Measurements from ENCODE around the gene CFAP77.
A peak's percentile ranks its signal among the peaks of the same experiment; 100 is the strongest.

The CFAP77 gene

DNA sequence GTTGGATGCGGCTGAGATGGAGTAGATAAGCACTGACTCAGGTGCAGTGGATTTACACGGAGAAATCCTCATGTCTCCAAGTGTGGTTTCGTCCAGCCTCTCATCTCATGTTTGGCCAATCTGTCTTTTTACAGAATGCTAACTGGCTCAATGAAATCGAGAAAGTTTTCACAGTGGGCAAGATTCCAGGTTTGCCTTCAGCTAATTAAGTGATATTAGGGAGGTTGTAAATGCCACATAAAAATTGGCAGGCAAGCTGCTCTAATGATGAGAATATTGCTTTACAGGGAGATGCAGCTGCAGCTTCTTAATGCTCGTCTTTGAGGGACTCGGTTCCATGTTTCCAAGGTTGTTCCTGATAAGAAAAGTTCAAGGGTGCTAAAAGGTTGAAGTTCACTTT lies 196.1 kb downstream of the CFAP77 start:
- DNase-seq (ENCODE audit: low read depth) = no peak
- no peak overlapping the region for H3K4me3 ChIP-seq (ENCODE audit: low read length)
- TF ChIP-seq, protein P1, sequence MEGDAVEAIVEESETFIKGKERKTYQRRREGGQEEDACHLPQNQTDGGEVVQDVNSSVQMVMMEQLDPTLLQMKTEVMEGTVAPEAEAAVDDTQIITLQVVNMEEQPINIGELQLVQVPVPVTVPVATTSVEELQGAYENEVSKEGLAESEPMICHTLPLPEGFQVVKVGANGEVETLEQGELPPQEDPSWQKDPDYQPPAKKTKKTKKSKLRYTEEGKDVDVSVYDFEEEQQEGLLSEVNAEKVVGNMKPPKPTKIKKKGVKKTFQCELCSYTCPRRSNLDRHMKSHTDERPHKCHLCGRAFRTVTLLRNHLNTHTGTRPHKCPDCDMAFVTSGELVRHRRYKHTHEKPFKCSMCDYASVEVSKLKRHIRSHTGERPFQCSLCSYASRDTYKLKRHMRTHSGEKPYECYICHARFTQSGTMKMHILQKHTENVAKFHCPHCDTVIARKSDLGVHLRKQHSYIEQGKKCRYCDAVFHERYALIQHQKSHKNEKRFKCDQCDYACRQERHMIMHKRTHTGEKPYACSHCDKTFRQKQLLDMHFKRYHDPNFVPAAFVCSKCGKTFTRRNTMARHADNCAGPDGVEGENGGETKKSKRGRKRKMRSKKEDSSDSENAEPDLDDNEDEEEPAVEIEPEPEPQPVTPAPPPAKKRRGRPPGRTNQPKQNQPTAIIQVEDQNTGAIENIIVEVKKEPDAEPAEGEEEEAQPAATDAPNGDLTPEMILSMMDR (conservative IDR thresholded peaks at IDR 0.05; ENCODE audit: low read length) = no peak

DNA sequence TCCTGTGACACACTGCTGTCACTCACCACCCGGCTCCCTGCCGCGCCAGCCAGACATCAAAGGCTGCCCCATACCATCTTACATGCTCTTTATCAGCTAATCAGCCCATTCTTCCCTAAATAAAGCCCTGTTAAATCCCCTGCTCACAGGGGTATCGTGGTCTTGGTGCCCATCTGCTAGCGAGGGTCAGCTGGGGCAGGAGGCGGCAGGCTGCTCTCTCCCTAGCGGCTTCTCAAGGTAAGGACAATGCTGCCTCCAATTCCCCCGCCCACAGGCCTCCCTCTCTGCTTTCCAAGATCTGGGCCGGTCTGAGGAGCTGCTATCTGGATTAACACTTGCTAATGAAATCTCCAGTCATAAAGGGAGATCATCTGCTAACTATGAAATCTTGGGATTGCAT lies 199.2 kb downstream of the CFAP77 start:
- H3K4me3 ChIP-seq (ENCODE audit: low read length) = no peak overlapping the region
- DNase-seq (ENCODE audit: low read depth) = no peak
- TF ChIP-seq, protein P1 (conservative IDR thresholded peaks at IDR 0.05; ENCODE audit: low read length) = no peak

DNA sequence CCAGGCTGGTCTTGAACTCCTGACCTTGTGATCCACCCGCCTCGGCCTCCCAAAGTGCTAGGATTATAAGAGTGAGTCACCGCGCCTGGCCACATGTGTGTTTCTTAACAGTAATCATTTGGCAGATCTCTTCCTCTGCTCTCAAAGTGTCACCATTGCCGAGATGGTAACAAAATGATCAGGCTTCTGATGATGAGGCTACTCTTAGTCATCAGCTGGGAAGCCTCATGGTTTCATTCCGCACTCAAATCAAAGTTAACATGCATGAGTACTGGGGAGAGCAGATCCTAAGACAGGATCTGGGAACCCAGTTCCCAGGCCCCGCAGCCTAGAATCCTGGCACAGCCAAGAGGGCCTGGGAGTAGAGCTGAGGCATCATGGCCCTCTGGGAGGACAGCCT lies 199.8 kb downstream of the CFAP77 start:
- peak; percentile 91 for DNase-seq (ENCODE audit: low read depth)
- TF ChIP-seq, protein P1 (conservative IDR thresholded peaks at IDR 0.05; ENCODE audit: low read length) = no peak
- H3K4me3 ChIP-seq (ENCODE audit: low read length) = no peak overlapping the region

DNA sequence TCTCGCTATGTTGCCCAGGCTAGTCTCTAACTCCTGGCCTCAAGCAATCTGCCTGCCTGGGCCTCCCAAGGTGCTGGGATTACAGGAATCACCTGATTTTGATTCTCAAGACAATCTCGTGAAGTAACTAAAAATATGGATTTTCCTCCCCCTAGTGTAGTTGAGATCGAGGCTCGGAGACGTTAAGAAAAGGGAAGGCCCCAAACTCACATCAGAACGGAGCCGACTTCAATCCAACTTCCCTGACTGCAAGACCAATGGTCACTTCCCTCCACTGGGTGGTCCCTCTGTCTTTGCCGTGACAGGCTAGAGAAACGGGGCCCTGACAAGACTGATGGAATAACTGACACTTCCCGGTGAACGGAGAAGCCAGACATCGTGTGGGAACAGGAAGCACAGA lies 200.7 kb downstream of the CFAP77 start:
- H3K4me3 ChIP-seq (ENCODE audit: low read length) = no peak overlapping the region
- TF ChIP-seq, protein P1 (conservative IDR thresholded peaks at IDR 0.05; ENCODE audit: low read length) = no peak
- no peak for DNase-seq (ENCODE audit: low read depth)

DNA sequence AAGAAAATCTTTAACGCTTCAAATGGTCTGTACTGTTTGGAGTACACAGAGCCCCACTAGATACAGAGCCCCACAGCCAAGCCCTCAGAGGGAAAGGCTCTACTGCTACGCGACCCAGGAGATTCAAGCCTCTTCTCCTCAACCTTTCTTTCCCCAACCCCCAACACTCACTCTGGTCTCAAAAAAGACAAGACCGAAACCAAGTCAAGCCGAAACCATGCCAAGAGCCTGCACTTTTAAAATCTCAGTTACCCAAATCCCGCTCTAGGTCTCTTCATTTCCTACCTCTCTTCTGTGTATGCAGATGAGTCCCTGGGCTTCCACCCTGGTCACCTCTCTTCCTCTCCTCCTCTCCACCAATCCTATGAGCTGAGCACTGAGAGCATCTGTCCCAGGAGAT lies 204.3 kb downstream of the CFAP77 start:
- no peak overlapping the region for H3K4me3 ChIP-seq (ENCODE audit: low read length)
- TF ChIP-seq, protein P1 (conservative IDR thresholded peaks at IDR 0.05; ENCODE audit: low read length) = no peak

DNA sequence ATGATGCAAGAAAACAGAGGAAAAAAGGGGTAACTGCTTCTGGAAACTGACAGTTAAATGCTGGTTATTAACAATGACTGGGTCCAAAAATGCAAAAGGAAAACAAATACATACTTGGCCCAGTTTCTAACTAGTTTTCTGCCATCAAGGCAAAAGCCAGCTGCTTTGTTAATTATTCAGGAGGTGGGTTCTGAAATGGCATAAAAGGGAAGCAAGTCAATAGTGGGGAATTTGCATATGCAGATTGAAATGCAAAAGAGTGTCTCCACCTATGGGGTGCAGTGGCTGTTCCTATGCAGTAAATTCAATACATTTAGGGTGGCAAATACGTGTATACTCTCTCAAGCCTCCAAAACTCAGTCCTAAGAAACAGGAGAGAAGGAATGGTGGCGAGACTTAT lies 205.8 kb downstream of the CFAP77 start:
- no peak for DNase-seq (ENCODE audit: low read depth)
- no peak overlapping the region for H3K4me3 ChIP-seq (ENCODE audit: low read length)
- TF ChIP-seq, protein P1 (conservative IDR thresholded peaks at IDR 0.05; ENCODE audit: low read length) = no peak

More for the DNA sequence above, 204.3 kb downstream of the CFAP77 start:
- DNase-seq (ENCODE audit: low read depth) = no peak

DNA sequence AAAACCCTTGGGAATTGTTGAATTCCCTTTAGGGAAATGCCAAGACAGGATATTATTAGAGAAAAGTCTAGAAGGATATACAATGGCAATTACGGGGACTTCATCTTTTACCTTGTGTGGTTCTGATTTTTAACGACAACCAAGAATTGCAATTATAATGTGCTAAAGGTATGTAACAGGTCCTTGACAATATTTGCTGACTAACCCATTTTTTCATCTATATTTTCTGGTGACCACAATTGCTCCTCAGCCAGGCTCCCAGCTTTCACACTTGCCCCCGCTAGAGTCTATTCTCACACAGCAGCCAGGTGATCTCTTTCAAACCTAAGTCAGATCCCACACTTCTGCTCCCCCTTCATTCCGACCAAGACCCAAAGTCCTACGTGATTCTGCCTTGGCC lies 206.7 kb downstream of the CFAP77 start:
- no peak overlapping the region for H3K4me3 ChIP-seq (ENCODE audit: low read length)
- TF ChIP-seq, protein P1 (conservative IDR thresholded peaks at IDR 0.05; ENCODE audit: low read length) = no peak
- no peak for DNase-seq (ENCODE audit: low read depth)
